ENCODE results near the gene TCHHL1. TPM values are rescaled to one million over a fixed set of nuclear protein-coding genes. Genes with fewer than 3 reads are reported as not detected.

TCHHL1 gene
- total RNA-seq, 1 experiment from 2014 or later, result not detected

GRCh38 chr1:152110365-152110859 lies 21.5 kb upstream of the TCHHL1 start:
- H3K27me3 Mint-ChIP-seq (ENCODE audit: low read depth), result no peaks in the 10 kb centered on the region
- no peak overlapping the region for H3K27ac Mint-ChIP-seq
- H3K4me3 Mint-ChIP-seq, result no peak overlapping the region
- ChIA-PET POLR2A (interaction anchor here (0.9 kb wide), 1 partner anchor 57 kb away, joined by 3 read pairs; no protein-coding TSS in a partner anchor), CTCF (interaction anchor here (0.9 to 5.8 kb wide), 9 partner anchors 23 to 109 kb away, joined by 3 to 41 read pairs (median 5); no protein-coding TSS in a partner anchor)
- TF ChIP-seq GRHL2 (CRISPR knock-in tag; IDR thresholded peaks at IDR 0.05; ENCODE audit: insufficient replicate concordance, severe bottlenecking) (no peak), ZNF263 (CRISPR knock-in tag; IDR thresholded peaks at IDR 0.05; ENCODE audit: low read depth) (peak; percentile 74; the same call in 1 of the 2 replicates), ZNF512 (CRISPR knock-in tag; IDR thresholded peaks at IDR 0.05; ENCODE audit: borderline replicate concordance) (0 out of 2 replicates have a peak, but pooled peaks have one; percentile 24)
- no peaks in the 10 kb centered on the region; the same call in 1 of the 2 replicates for H3K4me1 Mint-ChIP-seq
- DNase-seq (ENCODE audit: low spot score), result peak; percentile 37
- peaks cover 5% of the 10 kb centered on the region for H3K9me3 Mint-ChIP-seq
- peak; percentile 15 for ATAC-seq
- H3K36me3 Mint-ChIP-seq, result peaks cover 7% of the 10 kb centered on the region; the same call in 1 of the 2 replicates

GRCh38 chr1:152109998-152110294 lies 21.1 kb upstream of the TCHHL1 start:
- ChIA-PET CTCF (interaction anchor here (0.9 to 5.8 kb wide), 7 partner anchors 32 to 108 kb away, joined by 3 to 41 read pairs (median 5); no protein-coding TSS in a partner anchor), POLR2A (interaction anchor here (0.7 kb wide), 1 partner anchor 61 kb away, joined by 4 read pairs; no protein-coding TSS in a partner anchor)
- no peak for DNase-seq (ENCODE audit: low spot score)
- peaks cover 3% of the 10 kb centered on the region for H3K9me3 Mint-ChIP-seq
- no peak for ATAC-seq
- no peak overlapping the region for H3K27ac Mint-ChIP-seq
- no peaks in the 10 kb centered on the region for H3K27me3 Mint-ChIP-seq (ENCODE audit: low read depth)
- TF ChIP-seq GTF2I (CRISPR knock-in tag; conservative IDR thresholded peaks at IDR 0.05) (no peak), FOXK1 (CRISPR knock-in tag; IDR thresholded peaks at IDR 0.05) (no peak), PRDM15 (CRISPR knock-in tag; IDR thresholded peaks at IDR 0.05) (no peak), ARID4B (CRISPR knock-in tag; IDR thresholded peaks at IDR 0.05; ENCODE audit: borderline replicate concordance) (no peak), NR3C1 (CRISPR knock-in tag; conservative IDR thresholded peaks at IDR 0.05; ENCODE audit: low read depth) (no peak), ELF4 (CRISPR knock-in tag; IDR thresholded peaks at IDR 0.05; ENCODE audit: low read depth) (no peak), SOX15 (CRISPR knock-in tag; IDR thresholded peaks at IDR 0.05) (no peak), ZNF423 (CRISPR knock-in tag; IDR thresholded peaks at IDR 0.05) (no peak), MLX (CRISPR knock-in tag; IDR thresholded peaks at IDR 0.05) (no peak), CREB1 (CRISPR knock-in tag; IDR thresholded peaks at IDR 0.05) (no peak), CBFB (CRISPR knock-in tag; IDR thresholded peaks at IDR 0.05; ENCODE audit: low read depth) (no peak), SMAD4 (CRISPR knock-in tag; IDR thresholded peaks at IDR 0.05) (no peak), HMGA2 (CRISPR knock-in tag; IDR thresholded peaks at IDR 0.05) (no peak)
- no peak overlapping the region for H3K4me3 Mint-ChIP-seq
- H3K4me1 Mint-ChIP-seq, result no peaks in the 10 kb centered on the region; the same call in 1 of the 2 replicates
- H3K36me3 Mint-ChIP-seq, result peaks cover 6% of the 10 kb centered on the region; the same call in 1 of the 2 replicates

Measured in WTC11 (cell line).